Measurements from ENCODE around the gene HIVEP3.

GRCh38 chr1:41536361-41536802 is 382.3 kb downstream of the HIVEP3 start:
- TF ChIP-seq CTCF (IDR thresholded peaks at IDR 0.05) (no peak), POLR2A (IDR thresholded peaks at IDR 0.05; ENCODE audit: low read depth) (no peak)
